ENCODE data around the gene RUFY4. TPM values are rescaled to one million over a fixed set of nuclear protein-coding genes. Genes with fewer than 3 reads are reported as not detected.

Gene RUFY4
- total and polyA plus RNA-seq, 9 of the 15 experiments (the other 6 are each of a cell fraction or from before 2014, with no cell fraction given) = not detected

GRCh38 chr2:218030409-218031195 is 38.5 kb upstream of the RUFY4 start (continued):
- TF ChIP-seq CBX2 (IDR thresholded peaks at IDR 0.05; ENCODE audit: insufficient read depth, low read length, poor library complexity, severe bottlenecking) (no peak), ZBTB8A (IDR thresholded peaks at IDR 0.05; ENCODE audit: partially characterized antibody) (no peak), ZFP30 (CRISPR knock-in tag; IDR thresholded peaks at IDR 0.05; ENCODE audit: borderline replicate concordance) (no peak), ZNF12 (CRISPR knock-in tag; IDR thresholded peaks at IDR 0.05) (no peak), NR3C1 (CRISPR knock-in tag; IDR thresholded peaks at IDR 0.05) (no peak), BRCA1 (IDR thresholded peaks at IDR 0.05) (no peak), BRCA1 (CRISPR knock-in tag; IDR thresholded peaks at IDR 0.05) (no peak)

GRCh38 chr2:218031261-218031660 is 37.8 kb upstream of the RUFY4 start:
- Histone ChIP-seq H4K20me1 (replicated peaks; ENCODE audit: control insufficient read depth, insufficient read depth, low read length) (no peaks in the 10 kb centered on the region), H3K9me3 (replicated peaks; ENCODE audit: control insufficient read depth, insufficient read depth, low read depth, low read length) (no peaks in the 10 kb centered on the region), H2AFZ (ENCODE audit: low read depth, low read length) (no peak overlapping the region), H3K4me1 (replicated peaks in 1 of 2; ENCODE audit: control insufficient read depth in 2 of 2, insufficient read depth in 2 of 2, low read length in 2 of 2) (peaks cover 0 to 4% of the 10 kb centered on the region in 2 experiments; a peak in 1 of 5 replicates), H3K9me1 (ENCODE audit: control insufficient read depth, insufficient read depth, low read length) (no peaks in the 10 kb centered on the region), H3K4me3 (no peak overlapping the region), H3K79me2 (ENCODE audit: control insufficient read depth, insufficient read depth, low read length) (no peaks in the 10 kb centered on the region), H3K36me3 (ENCODE audit: control insufficient read depth, insufficient read depth, low read length) (no peaks in the 10 kb centered on the region), H3K4me2 (ENCODE audit: insufficient read depth, low read length) (no peak overlapping the region), H3K27ac (ENCODE audit: extremely low read depth, low read depth, low read length) (no peak overlapping the region), H3K9ac (ENCODE audit: insufficient read depth in 1 of 2, low read depth in 2 of 2, low read length in 2 of 2) (no peak overlapping the region), H3K27me3 (ENCODE audit: control insufficient read depth in 2 of 2, insufficient read depth in 2 of 2, low read length in 2 of 2) (peaks cover 0 to 30% of the 10 kb centered on the region in 2 experiments; a peak in 1 of 5 replicates)
- ChIA-PET POLR2A (no interaction called here), CTCF (ENCODE audit: low intra/inter-chr PET ratio) (no interaction called here)
- intact Hi-C loops (cut with micrococcal nuclease) = loop anchor here (5.0 kb wide), 1 partner anchor 34 kb away; no protein-coding TSS in a partner anchor
- in situ Hi-C loops (cut with MboI) = no loop called here
- FAIRE-seq = no peak
- no peak for ATAC-seq
- no TSS peak for BruUV-seq (replicated peaks)
- DNase-seq (ENCODE audit: extremely low read depth in 1 of 4, low spot score in 3 of 4) = no peak
- 0% methylated on average over 1 of the region's 1 CpG for WGBS (ENCODE audit: insufficient coverage, low coverage, missing lambda C conversion rate)
- TF ChIP-seq CREBBP (IDR thresholded peaks at IDR 0.05; ENCODE audit: low read depth, low read length) (no peak), CHCHD3 (CRISPR knock-in tag; IDR thresholded peaks at IDR 0.05) (no peak), ETV6 (IDR thresholded peaks at IDR 0.05; ENCODE audit: borderline replicate concordance in 1 of 2, low read depth in 2 of 2, low read length in 1 of 2) (no peak), ETV6 (CRISPR knock-in tag; IDR thresholded peaks at IDR 0.05; ENCODE audit: borderline replicate concordance) (no peak), PHF20 (IDR thresholded peaks at IDR 0.05; ENCODE audit: partially characterized antibody) (no peak), ETS2 (tag; IDR thresholded peaks at IDR 0.05; ENCODE audit: borderline replicate concordance, poor library complexity, severe bottlenecking) (no peak), U2AF1 (optimal IDR thresholded peaks at IDR 0.05; ENCODE audit: low read depth, low read length) (no peak), GATA2 (CRISPR knock-in tag; IDR thresholded peaks at IDR 0.05) (no peak), ZNF263 (CRISPR knock-in tag; IDR thresholded peaks at IDR 0.05; ENCODE audit: borderline replicate concordance) (no peak), MXD1 (CRISPR knock-in tag; IDR thresholded peaks at IDR 0.05; ENCODE audit: borderline replicate concordance, poor library complexity, severe bottlenecking) (no peak), CBX3 (IDR thresholded peaks at IDR 0.05; ENCODE audit: borderline replicate concordance in 1 of 2, low read length in 2 of 2) (no peak), ATF3 (IDR thresholded peaks at IDR 0.05) (no peak), ATF3 (CRISPR knock-in tag; conservative IDR thresholded peaks at IDR 0.05) (no peak)

Measured in K562 (cell line).